Activated T-helper 1 cell treated with Interleukin-2 at 50 U/mL for 16 hours (primary cell): Measurements from ENCODE around the gene SPINK7.

Experiments used
- DNase-seq: peaks from one replicate; pipeline ENCODE4 v3.0.0-alpha.2; 2020; ENCODE audit warnings: low read depth

The SPINK7 gene

DNA sequence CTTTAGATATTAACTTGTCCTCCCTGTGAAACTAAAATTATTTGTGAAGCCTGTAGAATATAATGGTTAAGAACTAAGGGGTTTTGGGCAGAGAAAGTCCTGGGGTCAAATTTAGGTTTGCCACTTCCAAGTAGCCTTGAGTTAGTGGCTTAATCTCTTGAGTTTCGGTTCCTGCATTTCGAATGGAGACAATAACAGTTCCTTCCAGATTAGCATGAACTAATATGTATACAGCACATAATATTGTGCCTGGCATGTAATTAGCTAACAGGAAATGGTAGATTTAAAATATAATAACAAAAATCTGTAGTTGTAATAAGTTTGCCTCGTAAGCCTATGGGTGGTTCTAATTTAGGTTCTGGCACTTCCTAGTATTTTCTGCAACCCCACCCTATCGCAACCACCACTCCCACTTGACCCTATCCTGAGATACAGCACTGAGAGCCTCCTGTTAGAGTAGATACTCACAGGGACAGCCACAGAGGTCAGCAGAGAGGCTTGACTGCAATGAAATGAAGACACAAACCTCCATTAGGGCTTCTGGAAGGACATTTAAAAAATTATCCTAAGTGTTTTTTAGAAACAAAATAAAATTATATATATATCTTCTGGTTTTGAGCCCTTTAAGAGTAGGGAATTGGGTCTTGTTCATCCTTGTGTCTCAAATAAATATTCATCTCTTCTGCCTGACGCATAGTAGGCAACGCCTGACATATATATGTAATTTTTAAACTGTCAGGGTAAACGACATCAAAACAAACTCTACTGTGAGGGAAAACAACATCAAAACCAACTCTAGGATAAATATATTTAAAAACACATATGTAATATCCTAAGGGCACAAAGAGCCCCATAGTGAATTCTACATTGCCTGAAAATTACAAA, 31.6 kb downstream of the SPINK7 start:
- DNase-seq, result no peak

DNA sequence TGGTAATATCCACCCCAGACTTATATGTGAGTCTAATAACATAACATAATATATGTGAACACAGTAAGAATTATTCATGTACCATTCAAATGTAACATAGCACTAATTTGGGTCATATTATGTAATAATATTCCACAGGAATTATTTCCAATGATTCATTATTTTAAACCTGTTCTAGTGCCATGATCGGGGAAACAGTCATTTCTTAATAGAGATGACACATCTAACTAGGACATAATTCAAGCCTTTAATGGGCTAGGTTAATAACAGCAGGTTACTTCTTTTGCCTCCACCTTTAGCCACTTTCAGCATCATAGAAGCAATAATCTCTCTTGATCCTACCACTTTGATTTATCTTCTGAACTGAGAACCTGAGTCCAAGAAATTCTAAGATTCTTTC, 35.5 kb downstream of the SPINK7 start:
- DNase-seq, result no peak

DNA sequence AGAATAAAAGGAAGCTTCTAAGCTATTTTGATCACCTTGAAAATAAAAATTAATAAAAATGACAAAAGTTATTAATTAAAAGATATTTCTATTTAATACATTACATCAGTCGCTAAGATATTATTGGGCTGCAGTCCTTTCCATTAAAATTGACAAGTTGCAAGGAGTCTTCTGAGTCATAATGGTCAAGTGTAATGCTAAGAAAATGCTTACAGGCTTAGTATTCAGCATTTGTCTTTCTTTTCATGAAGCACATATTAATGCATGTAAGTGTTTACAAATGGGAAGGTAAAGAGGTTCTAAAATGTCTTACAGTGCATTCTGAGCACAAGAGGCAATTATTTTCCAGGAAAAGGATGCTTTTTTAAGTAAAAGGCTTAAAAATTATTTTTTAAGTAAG, 40.5 kb downstream of the SPINK7 start:
- DNase-seq, result no peak

DNA sequence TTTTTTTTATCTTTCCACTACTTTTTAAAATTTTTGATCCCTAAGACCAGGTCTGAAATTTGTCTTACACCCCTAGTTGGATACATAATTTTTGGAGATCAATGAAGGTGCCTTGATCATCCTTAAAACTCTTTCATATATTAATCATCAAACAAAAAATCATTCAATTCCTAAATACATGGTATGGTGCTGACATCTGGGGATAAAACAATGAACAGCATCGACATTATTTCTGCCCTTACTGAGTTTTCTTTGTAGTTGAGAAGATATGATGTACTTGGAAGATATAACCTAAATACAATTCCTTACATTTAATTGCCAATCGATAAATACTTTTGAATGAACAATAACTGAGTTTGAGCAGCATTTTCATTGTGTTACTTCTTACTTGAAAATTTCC, 41.4 kb downstream of the SPINK7 start:
- DNase-seq, result no peak

DNA sequence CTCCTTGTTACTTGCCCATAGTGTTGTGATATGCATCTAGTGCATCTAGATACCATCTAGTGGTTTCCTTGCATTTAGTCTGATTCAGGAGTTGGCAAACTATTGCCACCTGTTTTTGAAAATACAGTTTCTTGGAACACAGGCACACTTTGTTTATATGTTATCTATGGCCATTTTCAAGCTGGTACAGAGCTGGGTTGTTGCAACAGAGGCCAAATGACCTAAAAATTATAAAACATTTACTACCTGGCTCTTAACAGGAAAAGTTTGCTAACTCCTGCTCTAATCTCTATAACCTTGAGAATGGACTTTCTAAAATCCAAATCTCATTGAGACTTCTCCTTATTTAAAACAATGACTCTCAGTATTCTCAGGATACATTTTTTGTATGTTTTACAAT, 52.1 kb downstream of the SPINK7 start:
- DNase-seq, result no peak
